Measurements from ENCODE around the gene SAMD5. TPM values are rescaled to one million over a fixed set of nuclear protein-coding genes. Genes with fewer than 3 reads are reported as not detected.

Gene SAMD5
- total RNA-seq, 1 donor from 2014 or later = 0.06 TPM

GRCh38 chr6:147553099-147553498 lies 44.6 kb downstream of the SAMD5 start:
- H3K36me3 Mint-ChIP-seq = peaks cover 28% of the 10 kb centered on the region
- H3K4me1 ChIP-seq = no peaks in the 10 kb centered on the region
- H3K4me3 Mint-ChIP-seq = no peak overlapping the region
- no peak overlapping the region for H3K9ac ChIP-seq
- no peaks in the 10 kb centered on the region for H3K79me2 ChIP-seq (ENCODE audit: low read depth)
- TF ChIP-seq EZH2phosphoT487 (IDR thresholded peaks at IDR 0.05) (no peak), EZH2 (IDR thresholded peaks at IDR 0.05) (no peak), CTCF (IDR thresholded peaks at IDR 0.05) (no peak)
- H3K4me3 ChIP-seq = no peak overlapping the region
- no peaks in the 10 kb centered on the region for H3K36me3 ChIP-seq
- H3K27me3 ChIP-seq = no peaks in the 10 kb centered on the region
- H3F3A ChIP-seq (ENCODE audit: low read depth) = no peaks in the 10 kb centered on the region
- no peak overlapping the region for H3K27ac Mint-ChIP-seq
- no peaks in the 10 kb centered on the region for H4K20me1 ChIP-seq (ENCODE audit: low read depth)
- no peak for DNase-seq (ENCODE audit: low spot score)
- no peak overlapping the region for H3K27ac ChIP-seq
- peaks cover 2% of the 10 kb centered on the region for H3K27me3 Mint-ChIP-seq (ENCODE audit: insufficient read depth, low read depth)
- H2AFZ ChIP-seq (replicated peaks) = no peak overlapping the region
- H3K9me3 ChIP-seq (ENCODE audit: low read depth) = no peaks in the 10 kb centered on the region
- peaks cover 14% of the 10 kb centered on the region for H3K4me1 Mint-ChIP-seq
- H3K9me3 Mint-ChIP-seq = peaks cover 7% of the 10 kb centered on the region
- H3K4me2 ChIP-seq = no peak overlapping the region

GRCh38 chr6:147554281-147554680 lies 45.8 kb downstream of the SAMD5 start:
- TF ChIP-seq CTCF (IDR thresholded peaks at IDR 0.05) (no peak), EZH2phosphoT487 (IDR thresholded peaks at IDR 0.05) (no peak), EZH2 (IDR thresholded peaks at IDR 0.05) (no peak)
- Histone ChIP-seq H3K9me3 (ENCODE audit: low read depth) (no peaks in the 10 kb centered on the region), H3K27me3 (no peaks in the 10 kb centered on the region), H3F3A (ENCODE audit: low read depth) (no peaks in the 10 kb centered on the region), H2AFZ (replicated peaks) (no peak overlapping the region), H3K4me2 (no peak overlapping the region), H3K9ac (no peak overlapping the region), H3K27ac (no peak overlapping the region), H3K4me3 (no peak overlapping the region), H3K36me3 (no peaks in the 10 kb centered on the region), H3K79me2 (ENCODE audit: low read depth) (no peaks in the 10 kb centered on the region), H3K4me1 (no peaks in the 10 kb centered on the region), H4K20me1 (ENCODE audit: low read depth) (no peaks in the 10 kb centered on the region)
- peaks cover 5% of the 10 kb centered on the region for H3K9me3 Mint-ChIP-seq
- DNase-seq (ENCODE audit: low spot score) = no peak
- H3K27ac Mint-ChIP-seq = no peak overlapping the region
- H3K27me3 Mint-ChIP-seq (ENCODE audit: insufficient read depth, low read depth) = peaks cover 2% of the 10 kb centered on the region
- peaks cover 14% of the 10 kb centered on the region for H3K4me1 Mint-ChIP-seq
- no peak overlapping the region for H3K4me3 Mint-ChIP-seq
- peaks cover 21% of the 10 kb centered on the region for H3K36me3 Mint-ChIP-seq

- no peaks in the 10 kb centered on the region for H3K4me1 ChIP-seq
- peaks cover 8% of the 10 kb centered on the region for H3K4me1 Mint-ChIP-seq
- H3K9ac ChIP-seq = no peak overlapping the region
- H3K36me3 Mint-ChIP-seq = peaks cover 17% of the 10 kb centered on the region
- peak overlapping the region; percentile 19 for H2AFZ ChIP-seq (replicated peaks)
- no peaks in the 10 kb centered on the region for H3K27me3 ChIP-seq
- no peak overlapping the region for H3K27ac Mint-ChIP-seq
- H3K4me3 Mint-ChIP-seq = no peak overlapping the region
- H3F3A ChIP-seq (ENCODE audit: low read depth) = no peaks in the 10 kb centered on the region
- no peaks in the 10 kb centered on the region for H3K36me3 ChIP-seq
- peaks cover 5% of the 10 kb centered on the region for H3K9me3 Mint-ChIP-seq
- H3K27ac ChIP-seq = no peak overlapping the region
- H3K9me3 ChIP-seq (ENCODE audit: low read depth) = no peaks in the 10 kb centered on the region
- no peak for TF ChIP-seq EZH2phosphoT487 (IDR thresholded peaks at IDR 0.05)
- no peak for TF ChIP-seq EZH2 (IDR thresholded peaks at IDR 0.05)
- no peaks in the 10 kb centered on the region for H4K20me1 ChIP-seq (ENCODE audit: low read depth)
- H3K4me2 ChIP-seq = no peak overlapping the region
- peaks cover 2% of the 10 kb centered on the region for H3K27me3 Mint-ChIP-seq (ENCODE audit: insufficient read depth, low read depth)
- H3K79me2 ChIP-seq (ENCODE audit: low read depth) = no peaks in the 10 kb centered on the region
- no peak for DNase-seq (ENCODE audit: low spot score)
- no peak overlapping the region for H3K4me3 ChIP-seq
These were observed 50.5 kb downstream of the SAMD5 start for GRCh38 chr6:147559006-147559405.

- H3K27ac Mint-ChIP-seq = no peak overlapping the region
- Histone ChIP-seq H3K9ac (no peak overlapping the region), H3K4me1 (no peaks in the 10 kb centered on the region), H3K4me2 (no peak overlapping the region), H3K27ac (no peak overlapping the region), H2AFZ (replicated peaks) (no peak overlapping the region), H3K9me3 (ENCODE audit: low read depth) (no peaks in the 10 kb centered on the region), H3K79me2 (ENCODE audit: low read depth) (no peaks in the 10 kb centered on the region), H3F3A (ENCODE audit: low read depth) (no peaks in the 10 kb centered on the region), H3K36me3 (no peaks in the 10 kb centered on the region), H4K20me1 (ENCODE audit: low read depth) (no peaks in the 10 kb centered on the region), H3K27me3 (no peaks in the 10 kb centered on the region), H3K4me3 (no peak overlapping the region)
- peaks cover 13% of the 10 kb centered on the region for H3K36me3 Mint-ChIP-seq
- H3K9me3 Mint-ChIP-seq = peaks cover 5% of the 10 kb centered on the region
- DNase-seq (ENCODE audit: low spot score) = no peak
- H3K27me3 Mint-ChIP-seq (ENCODE audit: insufficient read depth, low read depth) = peaks cover 2% of the 10 kb centered on the region
- peaks cover 8% of the 10 kb centered on the region for H3K4me1 Mint-ChIP-seq
- H3K4me3 Mint-ChIP-seq = no peak overlapping the region
- no peak for TF ChIP-seq CTCF (IDR thresholded peaks at IDR 0.05)
- no peak for TF ChIP-seq EZH2phosphoT487 (IDR thresholded peaks at IDR 0.05)
- no peak for TF ChIP-seq EZH2 (IDR thresholded peaks at IDR 0.05)
These were observed 52.2 kb downstream of the SAMD5 start for GRCh38 chr6:147560670-147561069.

Data from neural progenitor cell (in vitro differentiated cells).